Activated CD8-positive, alpha-beta memory T cell treated with anti-CD3 and anti-CD28 coated beads for 1 hour (primary cell): ENCODE results near the gene SPATA13.
"Not testable (repeated sequence)": the region's sequence is repeated elsewhere in the genome, so short reads cannot be mapped to it uniquely, and the experiment has no call there.

ENCODE experiments used
- DNase-seq, 2 donors: peaks; one replicate each; pipeline ENCODE4 v3.0.0-alpha.2; 2020; ENCODE audit warnings: low read depth in 1 of 2; ENCODE audit errors: extremely low read depth in 1 of 2

The SPATA13 gene

GRCh38 chr13:24192057-24192810 lies 31.7 kb downstream of the SPATA13 start:
- DNase-seq: no peak

GRCh38 chr13:24192811-24193162 lies 32.3 kb downstream of the SPATA13 start:
- DNase-seq: no peak

DNA sequence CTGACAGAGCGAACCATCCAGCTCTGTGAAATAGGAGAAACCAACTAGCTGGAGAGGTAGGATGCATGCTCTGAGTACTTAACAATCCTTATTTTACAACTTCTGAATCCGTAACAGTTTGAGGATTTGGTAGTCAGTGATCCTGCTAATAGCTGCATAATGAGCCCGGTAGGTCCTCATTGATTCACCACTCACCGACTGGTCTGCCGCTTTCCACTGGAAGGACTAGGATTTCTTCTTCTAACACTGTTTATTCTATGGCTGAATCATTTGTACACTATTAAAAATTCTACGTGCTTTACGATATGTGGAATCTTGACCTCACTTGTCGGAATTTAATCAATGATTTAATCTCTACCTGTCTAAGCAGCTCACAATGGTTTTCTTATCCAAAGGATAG lies 33.9 kb downstream of the SPATA13 start:
- no peak for DNase-seq

- DNase-seq: no peak
These were observed 35.1 kb downstream of the SPATA13 start for GRCh38 chr13:24195626-24196025.

- no peak for DNase-seq
These were observed 36.2 kb downstream of the SPATA13 start for GRCh38 chr13:24196593-24197197.

DNA sequence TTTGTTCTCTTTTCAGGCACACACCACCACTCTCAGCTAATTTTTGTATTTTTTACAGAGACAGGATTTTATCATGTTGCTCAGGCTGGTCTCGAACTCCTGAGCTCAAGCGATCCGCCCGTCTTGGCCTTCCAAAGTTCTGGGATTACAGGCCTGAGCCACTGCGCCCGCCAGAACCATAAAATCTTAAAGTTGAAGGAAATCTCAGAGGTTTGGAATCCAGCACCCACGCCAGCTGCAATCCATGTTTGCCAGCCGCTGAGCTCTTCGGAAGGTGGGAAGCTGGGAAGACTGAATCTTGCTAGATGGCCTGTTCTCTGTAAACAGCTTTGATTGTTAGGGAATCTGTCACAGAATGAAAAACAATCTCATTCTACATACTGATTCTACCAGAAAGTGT lies 38.5 kb downstream of the SPATA13 start:
- DNase-seq: no peak

DNA sequence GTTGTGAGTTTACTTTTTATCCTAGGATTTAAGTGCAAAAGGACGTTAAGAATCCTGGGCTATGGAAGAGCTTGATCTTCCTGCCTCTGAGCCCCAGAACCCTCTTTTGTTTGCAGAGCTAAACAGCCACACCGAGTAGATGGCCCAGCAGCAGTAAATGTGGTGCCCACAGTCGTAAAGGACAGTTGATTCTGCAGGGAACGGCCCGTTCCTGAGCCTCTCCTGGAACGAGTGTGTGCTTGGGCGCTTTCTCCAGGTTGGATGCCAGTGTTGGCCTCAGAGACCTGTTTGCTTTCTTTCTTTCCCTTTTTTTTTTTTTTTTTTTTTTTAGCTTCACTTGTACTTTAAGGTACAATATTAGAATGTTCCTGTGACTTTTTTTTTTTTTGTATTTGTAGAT lies 41.7 kb downstream of the SPATA13 start:
- no peak for DNase-seq

- no peak for DNase-seq
These were observed 42.8 kb downstream of the SPATA13 start for GRCh38 chr13:24203273-24203672.

- no peak for DNase-seq
These were observed 43.3 kb downstream of the SPATA13 start for GRCh38 chr13:24203811-24204210.

GRCh38 chr13:24205076-24205475 lies 44.6 kb downstream of the SPATA13 start:
- DNase-seq: not testable (repeated sequence)

GRCh38 chr13:24207841-24208667 lies 47.5 kb downstream of the SPATA13 start:
- DNase-seq: no peak

GRCh38 chr13:24209138-24209537 lies 48.6 kb downstream of the SPATA13 start:
- DNase-seq: no peak

DNA sequence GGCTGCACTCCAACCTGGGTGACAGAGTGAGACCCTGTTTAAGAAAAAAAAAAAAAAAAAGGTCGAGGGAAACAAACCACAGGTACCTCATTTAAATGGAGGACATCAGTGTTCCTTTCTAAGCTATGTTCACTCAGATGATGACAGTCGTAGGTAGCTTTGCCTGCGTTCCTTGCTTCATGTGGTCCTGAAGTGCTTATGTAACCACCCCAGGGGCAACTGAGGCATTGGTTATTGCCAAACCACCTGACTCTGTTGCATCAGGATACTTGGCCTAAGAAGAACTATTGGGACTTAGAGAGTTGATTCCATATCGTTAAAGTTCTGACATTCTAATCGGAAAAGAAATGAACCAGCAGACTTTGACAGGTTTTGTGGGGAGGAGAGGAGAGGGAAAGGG lies 51.7 kb downstream of the SPATA13 start:
- DNase-seq: no peak

GRCh38 chr13:24212674-24213073 lies 52.2 kb downstream of the SPATA13 start:
- DNase-seq: no peak

GRCh38 chr13:24213932-24214331 lies 53.4 kb downstream of the SPATA13 start:
- DNase-seq: no peak

GRCh38 chr13:24214528-24214927 lies 54.0 kb downstream of the SPATA13 start:
- DNase-seq: no peak

- DNase-seq: no peak
These were observed 54.6 kb downstream of the SPATA13 start for GRCh38 chr13:24215126-24215525.

DNA sequence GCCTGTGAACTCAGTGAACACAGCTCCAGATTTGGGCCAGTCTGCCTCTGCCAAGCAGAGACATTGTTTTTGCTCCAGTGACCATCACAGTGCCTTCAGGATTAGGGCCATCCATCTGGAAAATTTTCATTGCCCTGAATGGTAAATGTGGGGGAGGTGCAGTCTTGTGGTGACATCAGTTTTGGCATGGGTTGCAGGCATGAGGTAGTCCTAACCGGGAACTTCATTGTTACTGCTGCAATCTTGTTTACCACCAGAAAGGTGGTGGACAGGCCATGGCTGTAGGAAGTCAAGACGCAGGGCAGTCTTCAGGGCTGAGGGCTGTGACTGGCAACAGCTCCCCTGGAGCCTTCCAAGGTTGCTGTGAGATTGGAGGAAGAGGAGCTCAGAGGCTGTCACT lies 55.2 kb downstream of the SPATA13 start:
- no peak for DNase-seq

GRCh38 chr13:24216176-24216575 lies 55.7 kb downstream of the SPATA13 start:
- DNase-seq: no peak

- DNase-seq: not testable (repeated sequence)
These were observed 56.3 kb downstream of the SPATA13 start for GRCh38 chr13:24216779-24217178.

GRCh38 chr13:24217601-24218281 lies 57.2 kb downstream of the SPATA13 start:
- DNase-seq: no peak
